Sigmoid colon (tissue), 7 donors: ENCODE data around the gene PDE6B. TPM values are rescaled to one million over a fixed set of nuclear protein-coding genes. Genes with fewer than 3 reads are reported as not detected.

Source experiments
- DNase-seq: peaks from one replicate; pipeline ENCODE4 v3.0.0-alpha.2; 2019
- H3K27ac ChIP-seq, 4 donors: fragments of 200-600 bp; sonication (generic); one replicate each; pipeline ENCODE4 v1.5.1; 2016 to 2019; ENCODE audit warnings: mild to moderate bottlenecking in 1 of 4
- H3K27me3 ChIP-seq, 3 donors: fragments of 200-600 bp; sonication (generic); one replicate each; pipeline ENCODE4 v1.5.1; 2019; ENCODE audit warnings: mild to moderate bottlenecking in 1 of 3
- H3K36me3 ChIP-seq, 4 donors: fragments of 200-600 bp; sonication (generic); one replicate each; pipeline ENCODE4 v1.5.1; 2016 to 2019
- H3K4me1 ChIP-seq, 4 donors: fragments of 200-600 bp; sonication (generic); one replicate each; pipeline ENCODE4 v1.5.1; 2017 to 2019
- H3K4me3 ChIP-seq, 4 donors: fragments of 200-600 bp; sonication (generic); one replicate each; pipeline ENCODE4 v1.5.1; 2017 to 2019; ENCODE audit warnings: mild to moderate bottlenecking in 2 of 4, moderate library complexity in 1 of 4
- H3K9me3 ChIP-seq, 4 donors: fragments of 200-600 bp in 3 of 4; sonication (generic) in 3 of 4; one replicate each; pipeline versions ENCODE4 v1.5.1 to v1.6.1; 2013 to 2019
- CTCF ChIP-seq, 4 experiments: fragments of 450-650 bp in 3 of 4; fragments of 200-600 bp in 1 of 4; IDR thresholded peaks; one replicate each; pipeline ENCODE4 v1.5.1; 2016 to 2019; ENCODE audit warnings: antibody characterized with exemption in 4 of 4, mild to moderate bottlenecking in 3 of 4, moderate library complexity in 2 of 4
- EP300 ChIP-seq, 4 donors: sonication (generic); formaldehyde crosslinking; IDR thresholded peaks; one replicate each; pipeline ENCODE4 v1.6.1; 2017; ENCODE audit warnings: antibody characterized with exemption in 4 of 4
- POLR2A ChIP-seq, 2 donors: fragments of 450-650 bp; IDR thresholded peaks; one replicate each; pipeline ENCODE4 v1.6.1; 2016; ENCODE audit warnings: antibody characterized with exemption in 2 of 2, mild to moderate bottlenecking in 2 of 2, moderate library complexity in 2 of 2
- POLR2AphosphoS5 ChIP-seq, 4 donors: sonication (generic); formaldehyde crosslinking; IDR thresholded peaks; one replicate each; pipeline ENCODE4 v1.6.1; 2017; ENCODE audit warnings: antibody characterized with exemption in 4 of 4
- WGBS, 2 donors: extraction: QIAGEN DNeasy Blood & Tissue Kit; methylation state at CpG; one replicate each; pipeline ENCODE4 v1.1.7; 2013; 5-methylcytosine and 5-hydroxymethylcytosine counted together
- intact Hi-C: fragments of 100-400 bp; cut with DNase I; formaldehyde crosslinking; loops from one replicate; pipeline ENCODE4 v1.15.1; 2023
- polyA plus RNA-seq, 3 donors: library from polyadenylated mRNA; stranded (reverse); fragments of 200-250 nt; gene quantifications; one replicate each; pipeline ENCODE4 v1.2.3, GENCODE V29; 2013
- total RNA-seq, 4 donors: library from RNA; depleted of rRNA; stranded (reverse); fragments of >200 nt; gene quantifications; one replicate each; pipeline ENCODE4 v1.1.0, GENCODE V29; 2016
- donor health status: healthy with polysubstance abuse.
- donor health status: Bipolar disorder and iron deficiency.
- donor health status: healthy.

Gene PDE6B
- total and polyA plus RNA-seq, 7 donors: under 0.01 to 5.4 (median 1.5) TPM; not detected in 1

GRCh38 chr4:699816-700580 lies 74.6 kb downstream of the PDE6B start:
- no peaks in the 10 kb centered on the region for H3K36me3 ChIP-seq
- no peak overlapping the region for H3K4me3 ChIP-seq
- H3K4me1 ChIP-seq: peaks cover 0 to 1% (median under 1%) of the 10 kb centered on the region in 4 donors
- TF ChIP-seq EP300 (IDR thresholded peaks at IDR 0.05) (no peak), CTCF (IDR thresholded peaks at IDR 0.05) (no peak), POLR2A (IDR thresholded peaks at IDR 0.05) (no peak), POLR2AphosphoS5 (IDR thresholded peaks at IDR 0.05) (no peak)
- H3K27ac ChIP-seq: no peak overlapping the region
- 84 to 89% methylated on average over 27 of the region's 27 CpGs for WGBS, 2 donors
- DNase-seq: peak; percentile 54
- intact Hi-C loops: no loop called here
- no peaks in the 10 kb centered on the region for H3K27me3 ChIP-seq
- H3K9me3 ChIP-seq: no peaks in the 10 kb centered on the region

DNA sequence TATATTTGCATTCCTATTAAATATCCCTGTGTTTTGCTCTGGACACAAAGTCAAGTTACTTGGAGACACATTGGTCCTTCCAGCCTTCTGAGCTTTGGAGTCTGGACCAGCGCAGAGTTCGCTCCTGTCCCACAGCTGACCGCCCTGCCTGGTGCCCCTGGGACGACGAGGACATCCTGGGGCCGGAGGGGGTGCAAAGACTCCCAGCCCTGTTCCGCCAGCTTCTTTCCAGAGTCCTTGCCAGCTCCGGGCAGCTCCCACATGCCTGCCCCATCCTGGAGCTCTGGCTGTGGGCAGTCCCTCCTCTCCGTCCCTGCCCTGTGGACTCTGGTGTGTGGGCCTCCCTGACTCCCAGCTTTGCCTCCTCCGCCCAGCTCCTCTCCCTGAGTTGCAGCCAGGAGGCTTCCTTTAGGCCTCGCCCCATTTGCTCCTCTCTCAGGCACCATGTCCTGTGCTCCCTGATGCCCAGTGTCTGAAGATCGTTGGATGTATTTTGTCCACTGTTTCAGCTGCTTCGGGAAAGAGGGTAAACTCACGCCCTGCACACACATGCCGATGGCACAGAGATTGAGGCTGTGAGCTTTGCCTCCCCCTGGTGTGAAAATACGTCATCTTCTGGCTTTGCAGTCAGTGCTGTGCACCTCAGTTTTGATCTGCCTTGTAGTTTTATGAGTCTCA lies 75.4 kb downstream of the PDE6B start:
- 59 to 83% methylated on average over 16 of the region's 16 CpGs for WGBS, 2 donors
- TF ChIP-seq POLR2AphosphoS5 (IDR thresholded peaks at IDR 0.05): no peak
- TF ChIP-seq EP300 (IDR thresholded peaks at IDR 0.05): no peak
- no peak for TF ChIP-seq POLR2A (IDR thresholded peaks at IDR 0.05)
- no peak for TF ChIP-seq CTCF (IDR thresholded peaks at IDR 0.05)
- H3K4me3 ChIP-seq: no peak overlapping the region
- H3K9me3 ChIP-seq: no peaks in the 10 kb centered on the region
- H3K27me3 ChIP-seq: no peaks in the 10 kb centered on the region
- peak; percentile 45 for DNase-seq
- H3K27ac ChIP-seq: no peak overlapping the region
- peaks cover 0 to 5% (median 2%) of the 10 kb centered on the region in 4 donors for H3K4me1 ChIP-seq
- intact Hi-C loops: no loop called here
- no peaks in the 10 kb centered on the region for H3K36me3 ChIP-seq

- TF ChIP-seq EP300 (IDR thresholded peaks at IDR 0.05) (no peak), POLR2A (IDR thresholded peaks at IDR 0.05) (no peak), POLR2AphosphoS5 (IDR thresholded peaks at IDR 0.05) (no peak), CTCF (IDR thresholded peaks at IDR 0.05) (no peak)
- 71 to 85% methylated on average over 7 of the region's 7 CpGs for WGBS, 2 donors
- intact Hi-C loops: no loop called here
Measured at GRCh38 chr4:702618-703048, 77.3 kb downstream of the PDE6B start.

GRCh38 chr4:703336-704197 lies 78.2 kb downstream of the PDE6B start:
- Histone ChIP-seq H3K9me3 (no peaks in the 10 kb centered on the region), H3K27me3 (no peaks in the 10 kb centered on the region), H3K4me3 (no peak overlapping the region), H3K27ac (no peak overlapping the region), H3K4me1 (peaks cover 0 to 25% (median 22%) of the 10 kb centered on the region in 4 donors), H3K36me3 (no peaks in the 10 kb centered on the region)
- DNase-seq: peak; percentile 60
- WGBS, 2 donors: 85 to 90% methylated on average over 10 of the region's 10 CpGs
- TF ChIP-seq CTCF (IDR thresholded peaks at IDR 0.05) (no peak), EP300 (IDR thresholded peaks at IDR 0.05) (no peak), POLR2A (IDR thresholded peaks at IDR 0.05) (no peak), POLR2AphosphoS5 (IDR thresholded peaks at IDR 0.05) (no peak)
- intact Hi-C loops: loop anchor here (2.0 kb wide), 1 partner anchor 29 kb away; the partner anchor contains the start of genes ATP5ME and MYL5

More at GRCh38 chr4:702618-703048, 77.3 kb downstream of the PDE6B start:
- Histone ChIP-seq H3K4me3 (no peak overlapping the region), H3K27ac (no peak overlapping the region), H3K36me3 (no peaks in the 10 kb centered on the region), H3K27me3 (no peaks in the 10 kb centered on the region), H3K4me1 (peaks cover 0 to 17% (median 13%) of the 10 kb centered on the region in 4 donors), H3K9me3 (no peaks in the 10 kb centered on the region)
- DNase-seq: peak; percentile 50
